ENCODE data around the gene ARSG.
A peak's percentile ranks its signal among the peaks of the same experiment; 100 is the strongest.
"Not testable (repeated sequence)": the region's sequence is repeated elsewhere in the genome, so short reads cannot be mapped to it uniquely, and the experiment has no call there.

The ARSG gene

GRCh38 chr17:68399638-68400403 lies 108.5 kb downstream of the ARSG start:
- peak; percentile 79 to 88 for DNase-seq

- DNase-seq = no peak
Measured at GRCh38 chr17:68400404-68400735, 109.1 kb downstream of the ARSG start.

GRCh38 chr17:68401288-68401687 lies 110.0 kb downstream of the ARSG start:
- no peak for DNase-seq

GRCh38 chr17:68403122-68403521 lies 111.8 kb downstream of the ARSG start:
- no peak for DNase-seq

- not testable (repeated sequence) for DNase-seq
Measured at GRCh38 chr17:68403837-68404236, 112.5 kb downstream of the ARSG start.

- DNase-seq = not testable (repeated sequence)
Measured at GRCh38 chr17:68407656-68408055, 116.4 kb downstream of the ARSG start.

GRCh38 chr17:68413597-68414560 lies 122.6 kb downstream of the ARSG start:
- DNase-seq = peak; percentile 45 to 48

- not testable (repeated sequence) for DNase-seq
Measured at GRCh38 chr17:68414901-68415300, 123.6 kb downstream of the ARSG start.

- DNase-seq = no peak
Measured at GRCh38 chr17:68417317-68417716, 126.0 kb downstream of the ARSG start.

GRCh38 chr17:68418876-68419275 lies 127.6 kb downstream of the ARSG start:
- no peak for DNase-seq

- no peak for DNase-seq
Measured at GRCh38 chr17:68420065-68420464, 128.8 kb downstream of the ARSG start.

GRCh38 chr17:68421486-68421885 lies 130.2 kb downstream of the ARSG start:
- DNase-seq = no peak

- DNase-seq = no peak
Measured at GRCh38 chr17:68422821-68423220, 131.5 kb downstream of the ARSG start.

- no peak for DNase-seq
Measured at GRCh38 chr17:68423251-68423650, 132.0 kb downstream of the ARSG start.

GRCh38 chr17:68424203-68424602 lies 132.9 kb downstream of the ARSG start:
- DNase-seq = no peak

- no peak for DNase-seq
Measured at GRCh38 chr17:68424861-68425260, 133.6 kb downstream of the ARSG start.

- no peak for DNase-seq
Measured at GRCh38 chr17:68425979-68426378, 134.7 kb downstream of the ARSG start.

GRCh38 chr17:68427575-68427974 lies 136.3 kb downstream of the ARSG start:
- DNase-seq = no peak

- no peak for DNase-seq
Measured at GRCh38 chr17:68428498-68429172, 137.3 kb downstream of the ARSG start.

- no peak for DNase-seq
Measured at GRCh38 chr17:68429881-68430280, 138.6 kb downstream of the ARSG start.

GRCh38 chr17:68431045-68431608 lies 139.8 kb downstream of the ARSG start:
- no peak for DNase-seq

GRCh38 chr17:68431661-68432071 lies 140.4 kb downstream of the ARSG start:
- DNase-seq = peak in 1 of 2 donors; percentile 25

Measured in inflammatory macrophage treated with lipopolysaccharide for 1 hour (primary cell).